IPS-18a (cell line): Measurements from ENCODE around the gene SLC24A3.

Experiments used
- H3K27ac ChIP-seq: one replicate; pipeline ENCODE4 v1.5.1; 2013; ENCODE audit warnings: low read length
- H3K27me3 ChIP-seq: one replicate; pipeline ENCODE4 v1.6.1; 2013; ENCODE audit warnings: mild to moderate bottlenecking, low read length; ENCODE audit not compliant: control insufficient read depth, insufficient read depth
- H3K36me3 ChIP-seq: one replicate; pipeline ENCODE4 v1.6.1; 2013; ENCODE audit warnings: low read depth, low read length; ENCODE audit not compliant: control insufficient read depth
- H3K4me1 ChIP-seq: one replicate; pipeline ENCODE4 v1.6.1; 2013; ENCODE audit warnings: low read depth, low read length; ENCODE audit not compliant: control insufficient read depth
- H3K4me3 ChIP-seq: one replicate; pipeline ENCODE4 v1.5.1; 2013; ENCODE audit warnings: low read length
- H3K9ac ChIP-seq: one replicate; pipeline ENCODE4 v1.6.1; 2013; ENCODE audit warnings: mild to moderate bottlenecking, low read length, moderate library complexity
- H3K9me3 ChIP-seq: one replicate; pipeline ENCODE4 v1.6.1; 2013; ENCODE audit warnings: low read depth, low read length; ENCODE audit not compliant: control insufficient read depth

Gene SLC24A3

GRCh38 chr20:19354950-19355349 lies 142.5 kb downstream of the SLC24A3 start:
- Histone ChIP-seq H3K4me1 (no peaks in the 10 kb centered on the region), H3K27me3 (no peaks in the 10 kb centered on the region), H3K27ac (no peak overlapping the region), H3K9me3 (no peaks in the 10 kb centered on the region), H3K4me3 (no peak overlapping the region), H3K36me3 (no peaks in the 10 kb centered on the region), H3K9ac (no peak overlapping the region)

- no peak overlapping the region for H3K4me3 ChIP-seq
- H3K27me3 ChIP-seq, result no peaks in the 10 kb centered on the region
- H3K9ac ChIP-seq, result no peak overlapping the region
- H3K9me3 ChIP-seq, result no peaks in the 10 kb centered on the region
- peaks cover 4% of the 10 kb centered on the region for H3K4me1 ChIP-seq
- H3K27ac ChIP-seq, result no peak overlapping the region
- no peaks in the 10 kb centered on the region for H3K36me3 ChIP-seq
These were observed 149.3 kb downstream of the SLC24A3 start for GRCh38 chr20:19361790-19362189.

GRCh38 chr20:19363476-19363875 lies 151.0 kb downstream of the SLC24A3 start:
- H3K4me3 ChIP-seq, result no peak overlapping the region
- H3K36me3 ChIP-seq, result no peaks in the 10 kb centered on the region
- no peaks in the 10 kb centered on the region for H3K9me3 ChIP-seq
- no peaks in the 10 kb centered on the region for H3K27me3 ChIP-seq
- H3K9ac ChIP-seq, result no peak overlapping the region
- no peak overlapping the region for H3K27ac ChIP-seq
- peaks cover 4% of the 10 kb centered on the region for H3K4me1 ChIP-seq

DNA sequence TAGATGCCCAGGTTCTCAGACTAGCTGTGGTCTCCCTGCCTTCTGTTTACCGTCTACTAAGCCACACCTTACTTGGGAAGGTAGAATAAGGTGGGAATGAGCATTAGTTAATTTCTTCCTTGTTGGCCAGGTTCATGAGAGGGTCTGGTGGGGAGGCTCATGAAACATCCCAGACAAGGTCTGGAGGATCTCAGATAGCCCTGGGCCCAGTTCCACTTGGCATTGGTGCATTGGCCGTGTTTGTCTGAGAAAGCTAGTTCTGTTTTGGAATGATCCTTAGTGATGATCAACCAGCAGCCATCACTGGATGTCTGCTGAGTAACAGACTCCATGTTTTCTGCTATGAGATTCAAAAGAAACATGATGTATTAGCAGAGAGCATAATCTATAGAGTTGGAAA lies 155.1 kb downstream of the SLC24A3 start:
- no peak overlapping the region for H3K9ac ChIP-seq
- no peak overlapping the region for H3K4me3 ChIP-seq
- H3K9me3 ChIP-seq, result no peaks in the 10 kb centered on the region
- H3K27me3 ChIP-seq, result no peaks in the 10 kb centered on the region
- H3K27ac ChIP-seq, result no peak overlapping the region
- no peaks in the 10 kb centered on the region for H3K4me1 ChIP-seq
- H3K36me3 ChIP-seq, result no peaks in the 10 kb centered on the region

GRCh38 chr20:19368351-19368750 lies 155.9 kb downstream of the SLC24A3 start:
- Histone ChIP-seq H3K36me3 (no peaks in the 10 kb centered on the region), H3K4me3 (no peak overlapping the region), H3K27me3 (no peaks in the 10 kb centered on the region), H3K27ac (no peak overlapping the region), H3K4me1 (no peaks in the 10 kb centered on the region), H3K9ac (no peak overlapping the region), H3K9me3 (no peaks in the 10 kb centered on the region)

DNA sequence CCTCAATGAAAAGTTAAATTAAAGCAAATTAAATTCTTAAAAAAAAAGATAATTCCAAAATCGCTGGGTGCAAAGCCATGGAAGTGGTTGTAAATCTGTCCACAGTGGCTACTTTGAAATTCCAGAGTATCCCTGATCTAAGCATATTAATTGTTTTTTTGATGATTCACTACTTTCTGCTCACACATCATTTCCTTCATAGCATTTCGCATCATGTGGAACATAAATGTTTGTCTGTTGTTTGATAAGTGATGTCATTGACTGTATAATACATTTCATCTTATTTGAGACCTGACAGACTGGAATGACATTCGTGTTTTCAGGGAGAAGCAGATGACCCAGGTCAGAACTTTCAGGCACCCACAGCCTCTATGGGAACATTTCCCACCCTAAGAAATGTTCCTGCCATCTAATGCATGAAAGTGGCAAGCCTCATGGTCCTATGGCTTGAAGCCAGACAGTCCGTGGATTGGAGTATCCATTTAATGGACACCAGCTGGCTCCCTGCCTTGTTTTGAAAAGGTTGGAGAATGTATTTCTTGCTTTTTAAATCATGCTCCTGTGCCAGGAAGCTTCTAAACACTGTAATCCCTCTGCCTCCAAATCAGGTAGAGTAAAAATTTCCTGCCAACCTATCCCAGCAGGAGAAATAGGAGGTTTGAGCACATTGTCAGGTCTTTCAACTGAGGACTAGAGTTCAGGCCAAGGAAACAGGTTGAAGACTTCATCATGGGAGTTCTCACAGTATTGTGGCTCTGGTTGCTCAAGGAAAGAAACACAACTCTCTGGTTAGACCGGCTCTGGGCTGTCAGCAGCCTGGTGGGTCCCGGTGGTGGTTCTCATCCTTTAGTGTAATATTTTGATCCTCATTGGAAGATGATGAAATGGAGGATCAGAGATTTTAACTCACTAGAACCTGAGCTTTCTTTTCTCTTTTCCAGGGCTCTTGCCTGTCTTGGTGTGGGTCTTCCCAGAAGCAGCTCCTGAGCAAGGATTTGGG lies 157.9 kb downstream of the SLC24A3 start:
- Histone ChIP-seq H3K9ac (no peak overlapping the region), H3K9me3 (no peaks in the 10 kb centered on the region), H3K36me3 (no peaks in the 10 kb centered on the region), H3K27me3 (no peaks in the 10 kb centered on the region), H3K4me3 (no peak overlapping the region), H3K4me1 (no peaks in the 10 kb centered on the region), H3K27ac (no peak overlapping the region)

DNA sequence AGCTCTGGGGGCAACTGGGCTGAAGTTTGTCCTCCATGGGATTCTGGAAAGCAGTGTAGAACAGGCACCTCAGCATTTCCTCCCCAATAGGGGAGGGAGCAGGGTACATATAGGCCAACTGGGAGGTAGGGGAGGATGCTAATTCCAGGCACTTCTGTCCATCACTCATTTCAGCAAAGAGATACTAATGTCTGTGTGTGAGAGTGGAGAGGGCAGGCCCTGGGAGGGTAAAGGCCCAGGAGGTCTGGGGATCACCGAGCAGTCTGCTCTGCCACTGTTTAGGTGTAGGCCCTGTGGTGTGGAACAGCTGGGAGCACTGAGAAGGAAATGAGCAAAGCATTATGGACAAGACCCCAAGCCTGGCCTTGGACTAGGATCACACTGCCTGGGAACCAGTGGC lies 158.7 kb downstream of the SLC24A3 start:
- Histone ChIP-seq H3K4me3 (no peak overlapping the region), H3K27ac (no peak overlapping the region), H3K9me3 (no peaks in the 10 kb centered on the region), H3K9ac (no peak overlapping the region), H3K4me1 (no peaks in the 10 kb centered on the region), H3K27me3 (no peaks in the 10 kb centered on the region), H3K36me3 (no peaks in the 10 kb centered on the region)

GRCh38 chr20:19374216-19374615 lies 161.8 kb downstream of the SLC24A3 start:
- Histone ChIP-seq H3K4me1 (no peaks in the 10 kb centered on the region), H3K36me3 (no peaks in the 10 kb centered on the region), H3K9me3 (no peaks in the 10 kb centered on the region), H3K27me3 (no peaks in the 10 kb centered on the region), H3K4me3 (no peak overlapping the region), H3K27ac (no peak overlapping the region), H3K9ac (no peak overlapping the region)

DNA sequence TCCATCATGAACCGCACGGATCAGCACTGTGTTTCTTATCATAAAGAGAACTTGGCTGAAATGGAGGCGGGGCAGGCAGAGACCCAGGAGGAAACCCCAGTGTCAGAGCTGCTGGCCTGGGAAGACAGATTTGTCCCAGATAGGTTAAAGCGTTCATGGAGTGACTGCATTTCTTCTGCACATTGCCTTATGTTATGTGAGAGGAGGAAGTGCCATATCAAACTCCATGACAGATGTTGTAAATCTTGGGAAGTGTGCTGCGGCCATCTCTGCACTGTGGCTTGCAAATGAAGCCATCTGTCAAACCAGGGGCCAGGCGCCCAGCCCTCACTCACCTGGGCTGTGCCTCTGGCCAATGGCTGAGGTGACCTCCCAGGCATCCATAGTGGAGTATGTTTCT lies 163.0 kb downstream of the SLC24A3 start:
- no peaks in the 10 kb centered on the region for H3K4me1 ChIP-seq
- H3K36me3 ChIP-seq, result no peaks in the 10 kb centered on the region
- H3K9me3 ChIP-seq, result no peaks in the 10 kb centered on the region
- H3K9ac ChIP-seq, result no peak overlapping the region
- no peak overlapping the region for H3K4me3 ChIP-seq
- H3K27me3 ChIP-seq, result no peaks in the 10 kb centered on the region
- H3K27ac ChIP-seq, result no peak overlapping the region

DNA sequence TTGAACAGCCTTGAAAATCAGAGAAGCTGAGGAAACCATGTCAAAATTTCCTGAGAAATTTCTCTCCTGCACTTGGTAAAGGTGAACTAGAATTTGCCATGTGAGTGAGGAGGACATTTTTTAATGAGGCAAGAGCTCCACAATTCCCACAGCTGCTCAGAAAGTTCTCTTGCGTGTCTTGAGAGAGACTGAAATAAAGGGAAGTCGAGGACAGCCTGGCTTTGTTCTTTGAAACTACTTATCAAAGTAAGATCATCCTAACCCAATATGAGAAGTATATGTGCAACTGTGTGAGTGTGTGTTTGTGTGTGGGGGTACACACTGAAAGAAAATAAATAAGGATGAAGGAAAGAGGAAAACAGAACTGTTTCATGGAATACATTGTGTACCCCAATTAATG lies 163.4 kb downstream of the SLC24A3 start:
- Histone ChIP-seq H3K9ac (no peak overlapping the region), H3K4me3 (no peak overlapping the region), H3K27ac (no peak overlapping the region), H3K4me1 (no peaks in the 10 kb centered on the region), H3K36me3 (no peaks in the 10 kb centered on the region), H3K9me3 (no peaks in the 10 kb centered on the region), H3K27me3 (no peaks in the 10 kb centered on the region)

- H3K27ac ChIP-seq, result no peak overlapping the region
- no peaks in the 10 kb centered on the region for H3K9me3 ChIP-seq
- no peaks in the 10 kb centered on the region for H3K4me1 ChIP-seq
- H3K27me3 ChIP-seq, result no peaks in the 10 kb centered on the region
- no peak overlapping the region for H3K9ac ChIP-seq
- no peaks in the 10 kb centered on the region for H3K36me3 ChIP-seq
- no peak overlapping the region for H3K4me3 ChIP-seq
These were observed 164.2 kb downstream of the SLC24A3 start for GRCh38 chr20:19376451-19377229.
